ENCODE data around the gene PRRC2A.
"Not testable (repeated sequence)": the region's sequence is repeated elsewhere in the genome, so short reads cannot be mapped to it uniquely, and the experiment has no call there.

GRCh38 chr6:31590691-31591090 is 29.8 kb upstream of the PRRC2A start:
- not testable (repeated sequence) for TF ChIP-seq CHD4 (IDR thresholded peaks at IDR 0.05; ENCODE audit: borderline replicate concordance); USF2 (IDR thresholded peaks at IDR 0.05); RCOR1 (IDR thresholded peaks at IDR 0.05; ENCODE audit: low read depth, low read length); ESRRA (IDR thresholded peaks at IDR 0.05; ENCODE audit: borderline replicate concordance, low read length)
